ENCODE data around the gene ASCC1.

DNA sequence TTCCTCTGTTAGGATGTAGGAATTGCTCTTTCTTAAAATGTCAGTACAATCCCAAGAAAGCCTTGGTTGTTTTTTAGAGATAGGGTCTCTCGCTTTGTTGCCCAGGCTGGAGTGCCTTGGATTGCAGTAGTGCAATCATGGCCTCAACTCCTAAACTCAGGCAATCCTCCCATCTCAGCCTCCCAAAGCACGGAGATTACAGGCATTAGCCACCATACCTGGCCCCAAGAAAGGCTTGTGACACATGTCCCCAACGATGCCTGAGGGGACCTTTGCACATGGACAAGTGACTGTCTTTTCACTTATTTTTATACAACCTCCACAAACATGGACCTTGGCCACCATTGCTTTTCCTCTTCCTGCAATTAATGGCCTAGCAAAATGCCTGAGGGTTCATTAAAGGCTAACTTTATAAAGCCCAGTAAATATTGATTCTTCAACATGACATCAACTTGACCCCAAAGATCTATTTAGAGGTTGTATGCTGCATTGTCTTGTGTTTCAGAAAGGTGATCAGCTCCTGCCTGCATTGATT lies 117.7 kb downstream of the ASCC1 start:
- no peak for TF ChIP-seq POLR2A (IDR thresholded peaks at IDR 0.05)
- TF ChIP-seq, protein P1, sequence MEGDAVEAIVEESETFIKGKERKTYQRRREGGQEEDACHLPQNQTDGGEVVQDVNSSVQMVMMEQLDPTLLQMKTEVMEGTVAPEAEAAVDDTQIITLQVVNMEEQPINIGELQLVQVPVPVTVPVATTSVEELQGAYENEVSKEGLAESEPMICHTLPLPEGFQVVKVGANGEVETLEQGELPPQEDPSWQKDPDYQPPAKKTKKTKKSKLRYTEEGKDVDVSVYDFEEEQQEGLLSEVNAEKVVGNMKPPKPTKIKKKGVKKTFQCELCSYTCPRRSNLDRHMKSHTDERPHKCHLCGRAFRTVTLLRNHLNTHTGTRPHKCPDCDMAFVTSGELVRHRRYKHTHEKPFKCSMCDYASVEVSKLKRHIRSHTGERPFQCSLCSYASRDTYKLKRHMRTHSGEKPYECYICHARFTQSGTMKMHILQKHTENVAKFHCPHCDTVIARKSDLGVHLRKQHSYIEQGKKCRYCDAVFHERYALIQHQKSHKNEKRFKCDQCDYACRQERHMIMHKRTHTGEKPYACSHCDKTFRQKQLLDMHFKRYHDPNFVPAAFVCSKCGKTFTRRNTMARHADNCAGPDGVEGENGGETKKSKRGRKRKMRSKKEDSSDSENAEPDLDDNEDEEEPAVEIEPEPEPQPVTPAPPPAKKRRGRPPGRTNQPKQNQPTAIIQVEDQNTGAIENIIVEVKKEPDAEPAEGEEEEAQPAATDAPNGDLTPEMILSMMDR (IDR thresholded peaks at IDR 0.05) = no peak
- no peak for TF ChIP-seq EP300 (IDR thresholded peaks at IDR 0.05)

Data from sigmoid colon (tissue), 4 donors.